Lower lobe of right lung (tissue), 2 donors: ENCODE measurements around the gene OR10P1. TPM values are rescaled to one million over a fixed set of nuclear protein-coding genes. Genes with fewer than 3 reads are reported as not detected.
A peak's percentile ranks its signal among the peaks of the same experiment; 100 is the strongest.

ENCODE experiments used
- ATAC-seq, 2 donors: fragments of 200-7000 bp; cut with Tn5 transposase; one replicate each; pipeline ENCODE4 v1.9.1; 2020 to 2022; ENCODE audit warnings: mild to moderate bottlenecking in 2 of 2, moderate library complexity in 2 of 2
- DNase-seq: peaks from one replicate; pipeline ENCODE4 v3.0.0-alpha.2; 2020
- H3K27ac ChIP-seq: fragments of 200-600 bp; one replicate; pipeline ENCODE4 v1.8.0; 2022
- H3K27me3 ChIP-seq: fragments of 200-600 bp; one replicate; pipeline ENCODE4 v1.8.0; 2022; ENCODE audit warnings: low read depth
- H3K36me3 ChIP-seq: fragments of 200-600 bp; one replicate; pipeline ENCODE4 v1.8.0; 2022; ENCODE audit warnings: mild to moderate bottlenecking
- H3K4me1 ChIP-seq: fragments of 200-600 bp; one replicate; pipeline ENCODE4 v1.8.0; 2022
- H3K4me3 ChIP-seq: fragments of 200-600 bp; one replicate; pipeline ENCODE4 v1.8.0; 2022; ENCODE audit warnings: mild to moderate bottlenecking
- H3K9me3 ChIP-seq: fragments of 200-600 bp; one replicate; pipeline ENCODE4 v1.8.0; 2022
- CTCF ChIP-seq: fragments of 200-600 bp; IDR thresholded peaks from one replicate; pipeline ENCODE4 v1.8.0; 2022; ENCODE audit warnings: antibody characterized with exemption, mild to moderate bottlenecking
- intact Hi-C: fragments of 100-400 bp; cut with DNase I; formaldehyde crosslinking; loops from one replicate; pipeline ENCODE4 v1.11.0; 2022
- total RNA-seq: library from RNA; stranded (reverse); fragmentation: NEBNext Ultra II Directional; extraction: Animal tissue kit (Norgen Biotek cat#: 25700); gene quantifications from one replicate; pipeline ENCODE4 v1.2.1, GENCODE V29; 2021
- donor health status: DM: no; HTN: yes; CAD: no; lungs with severe emphysema.

The OR10P1 gene
- total RNA-seq, 1 donor from 2014 or later = not detected

- no peaks in the 10 kb centered on the region for H3K9me3 ChIP-seq
- H3K27ac ChIP-seq = no peak overlapping the region
- no peaks in the 10 kb centered on the region for H3K4me1 ChIP-seq
- DNase-seq (no peak), ATAC-seq (no peak)
- no peaks in the 10 kb centered on the region for H3K36me3 ChIP-seq
- no peak overlapping the region for H3K4me3 ChIP-seq
- H3K27me3 ChIP-seq = no peaks in the 10 kb centered on the region
- intact Hi-C loops = no loop called here
- no peak for TF ChIP-seq CTCF
Observed at GRCh38 chr12:55653031-55653430, 16.3 kb downstream of the OR10P1 start.

- DNase-seq (no peak), ATAC-seq (no peak)
- Histone ChIP-seq H3K4me3 (no peak overlapping the region), H3K27ac (no peak overlapping the region), H3K4me1 (peaks cover 8% of the 10 kb centered on the region), H3K36me3 (no peaks in the 10 kb centered on the region), H3K27me3 (no peaks in the 10 kb centered on the region), H3K9me3 (no peaks in the 10 kb centered on the region)
- TF ChIP-seq CTCF = no peak
- intact Hi-C loops = no loop called here
Observed at GRCh38 chr12:55654511-55655214, 18.0 kb downstream of the OR10P1 start.

- no peak overlapping the region for H3K4me3 ChIP-seq
- intact Hi-C loops = no loop called here
- no peak for ATAC-seq
- H3K27ac ChIP-seq = no peak overlapping the region
- H3K36me3 ChIP-seq = no peaks in the 10 kb centered on the region
- H3K4me1 ChIP-seq = peaks cover 8% of the 10 kb centered on the region
- no peak for TF ChIP-seq CTCF
- no peaks in the 10 kb centered on the region for H3K27me3 ChIP-seq
- DNase-seq = no peak
- H3K9me3 ChIP-seq = no peaks in the 10 kb centered on the region
Observed at GRCh38 chr12:55657212-55657611, 20.5 kb downstream of the OR10P1 start.

- Histone ChIP-seq H3K4me1 (peaks cover 8% of the 10 kb centered on the region), H3K36me3 (no peaks in the 10 kb centered on the region), H3K4me3 (no peak overlapping the region), H3K9me3 (no peaks in the 10 kb centered on the region), H3K27ac (no peak overlapping the region), H3K27me3 (no peaks in the 10 kb centered on the region)
- TF ChIP-seq CTCF = no peak
- ATAC-seq (peak; percentile 26 to 55), DNase-seq (no peak)
- intact Hi-C loops = no loop called here
Observed at GRCh38 chr12:55658212-55658611, 21.5 kb downstream of the OR10P1 start.

- intact Hi-C loops = no loop called here
- Histone ChIP-seq H3K36me3 (no peaks in the 10 kb centered on the region), H3K27ac (no peak overlapping the region), H3K4me3 (no peak overlapping the region), H3K9me3 (no peaks in the 10 kb centered on the region), H3K27me3 (no peaks in the 10 kb centered on the region), H3K4me1 (peaks cover 8% of the 10 kb centered on the region)
- no peak for DNase-seq
- no peak for TF ChIP-seq CTCF
- peak in 1 of 2 donors; percentile 18 for ATAC-seq
Observed at GRCh38 chr12:55658635-55659391, 22.1 kb downstream of the OR10P1 start.
